CD4-positive, alpha-beta T cell (primary cell): ENCODE data around the gene AGAP1. TPM values are rescaled to one million over a fixed set of nuclear protein-coding genes. Genes with fewer than 3 reads are reported as not detected.

Source experiments
- ATAC-seq: fragments of 200-7000 bp; cut with Tn5 transposase; one replicate; pipeline ENCODE4 v1.10.0; 2022; ENCODE audit warnings: mild to moderate bottlenecking; ENCODE audit not compliant: poor library complexity
- CTCF ChIA-PET: fragments of 350-600 bp; sonication (Branson Sonifier 250); formaldehyde crosslinking; loops from one replicate; lab custom pipeline; 2021; ENCODE audit warnings: antibody characterized with exemption, inconsistent platforms; lab: Charles Lee
- POLR2A ChIA-PET: fragments of 350-600 bp; sonication (Branson Sonifier 250); formaldehyde crosslinking; loops from one replicate; lab custom pipeline; 2021; ENCODE audit warnings: antibody characterized with exemption, inconsistent platforms; lab: Charles Lee
- DNase-seq, 14 experiments: peaks; one replicate each; pipeline ENCODE4 v3.0.0-alpha.2; 2013 to 2020; ENCODE audit warnings: mixed read lengths in 2 of 14
- H3K27ac ChIP-seq, 2 donors: one replicate each; pipeline versions ENCODE4 v1.5.1 to v1.7.0; 2013; ENCODE audit warnings: low read length in 2 of 2, low read depth in 1 of 2, mild to moderate bottlenecking in 1 of 2
- H3K27me3 ChIP-seq, 2 experiments: 1 replicate in 1 of 2; 2 replicates in 1 of 2; pipeline versions ENCODE4 v1.6.1 to v1.7.0; 2013; ENCODE audit warnings: low read length in 2 of 2, control low read depth in 1 of 2, mild to moderate bottlenecking in 1 of 2, moderate library complexity in 1 of 2; ENCODE audit not compliant: insufficient read depth in 2 of 2, control insufficient read depth in 1 of 2
- H3K36me3 ChIP-seq: one replicate; pipeline ENCODE4 v1.6.1; 2013; ENCODE audit warnings: low read length, control low read depth; ENCODE audit not compliant: insufficient read depth
- H3K4me1 ChIP-seq: one replicate; pipeline ENCODE4 v1.6.1; 2013; ENCODE audit warnings: low read length, control low read depth; ENCODE audit not compliant: insufficient read depth
- H3K4me3 ChIP-seq: one replicate; pipeline ENCODE4 v1.5.1; 2013; ENCODE audit warnings: mild to moderate bottlenecking, low read length, moderate library complexity
- H3K9me3 ChIP-seq, 2 experiments: 1 replicate in 1 of 2; 2 replicates in 1 of 2; pipeline versions ENCODE4 v1.6.1 to v1.7.0; 2013; ENCODE audit warnings: low read length in 2 of 2, mild to moderate bottlenecking in 2 of 2, control low read depth in 1 of 2, moderate library complexity in 1 of 2; ENCODE audit not compliant: control insufficient read depth in 1 of 2, insufficient read depth in 1 of 2
- H3K27ac Mint-ChIP-seq: one replicate; pipeline ENCODE4 v1.8.0; 2020; ENCODE audit warnings: mixed read lengths
- H3K27me3 Mint-ChIP-seq: one replicate; pipeline ENCODE4 v1.8.0; 2021; ENCODE audit warnings: mixed read lengths
- H3K36me3 Mint-ChIP-seq: one replicate; pipeline ENCODE4 v1.8.0; 2021; ENCODE audit warnings: low read depth, mixed read lengths
- H3K4me1 Mint-ChIP-seq: one replicate; pipeline ENCODE4 v1.8.0; 2021; ENCODE audit warnings: low read depth, mixed read lengths
- H3K4me3 Mint-ChIP-seq: one replicate; pipeline ENCODE4 v1.8.0; 2020; ENCODE audit warnings: mild to moderate bottlenecking, mixed read lengths
- H3K9me3 Mint-ChIP-seq: one replicate; pipeline ENCODE4 v1.8.0; 2020; ENCODE audit warnings: mixed read lengths
- CTCF ChIP-seq: fragments of 200-600 bp; IDR thresholded peaks from one replicate; pipeline ENCODE4 v1.8.0; 2022; ENCODE audit warnings: antibody characterized with exemption, mild to moderate bottlenecking
- intact Hi-C, 2 experiments: fragments of 100-400 bp; cut with DNase I in 1 of 2; cut with micrococcal nuclease in 1 of 2; formaldehyde crosslinking; loops; one replicate each; pipeline versions ENCODE4 v1.15.1 to v1.9.0; 2023 to 2025; cut with DNase I, micrococcal nuclease
- total RNA-seq, 174 experiments: library from RNA in 2 of 174; stranded (reverse) in 2 of 174; gene quantifications; one replicate each; pipeline ENCODE4 v1.2.3 and lab custom pipeline; 2021 to 2026

The AGAP1 gene
- total RNA-seq, 2 experiments from 2014 or later: 2.6 to 3.1 TPM

DNA sequence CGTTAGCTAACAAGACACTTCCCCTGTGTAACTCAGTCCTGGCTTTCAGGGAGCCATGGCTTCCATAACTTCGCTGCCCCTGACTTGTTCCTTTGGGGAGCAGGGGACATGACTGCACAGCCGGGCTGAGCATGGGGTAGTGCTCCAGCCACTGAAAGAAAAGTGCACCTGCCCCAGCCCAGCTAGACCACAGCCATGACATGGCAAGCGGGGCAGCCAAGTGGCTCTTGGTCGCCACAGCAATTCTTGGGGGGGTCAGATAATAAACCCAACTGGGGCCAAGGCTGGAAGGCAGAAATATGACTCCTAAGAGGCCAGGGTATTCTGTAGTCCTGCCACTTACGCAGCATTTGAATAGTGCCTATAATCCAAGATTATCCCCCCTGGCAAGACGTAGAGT, 385.3 kb downstream of the AGAP1 start:
- ATAC-seq: no peak
- TF ChIP-seq CTCF: no peak
- Mint-ChIP-seq H3K36me3 (no peaks in the 10 kb centered on the region), H3K4me1 (no peaks in the 10 kb centered on the region), H3K4me3 (no peak overlapping the region), H3K27ac (no peak overlapping the region), H3K27me3 (no peaks in the 10 kb centered on the region), H3K9me3 (no peaks in the 10 kb centered on the region)
- intact Hi-C loops: no loop called here
- peaks cover 0 to 18% of the 10 kb centered on the region in 2 experiments for H3K9me3 ChIP-seq
- no peaks in the 10 kb centered on the region for H3K27me3 ChIP-seq
- DNase-seq: no peak
- no peak overlapping the region for H3K4me3 ChIP-seq
- H3K4me1 ChIP-seq: no peaks in the 10 kb centered on the region
- H3K27ac ChIP-seq: no peak overlapping the region
- H3K36me3 ChIP-seq: no peaks in the 10 kb centered on the region
- CTCF ChIA-PET: no interaction called here
- POLR2A ChIA-PET: no interaction called here

DNA sequence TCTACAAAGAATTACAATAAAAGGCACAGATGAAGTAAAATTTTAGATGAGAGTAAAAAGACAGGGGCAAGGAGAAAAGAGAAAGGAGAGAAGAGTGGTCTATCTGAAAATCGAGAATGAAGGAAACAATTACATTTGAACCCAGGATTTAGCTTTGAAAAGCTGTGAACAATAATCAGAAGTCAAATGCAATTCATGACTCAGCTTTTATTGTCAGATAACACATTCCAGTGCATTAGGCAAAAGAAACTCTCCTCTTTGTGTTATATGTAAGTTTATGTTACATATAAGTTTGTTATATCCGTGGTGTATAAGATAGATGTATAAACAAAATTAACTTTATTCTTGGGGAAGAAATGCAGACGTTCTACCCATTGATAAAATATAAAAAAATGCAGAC, 389.8 kb downstream of the AGAP1 start:
- intact Hi-C loops: no loop called here
- H3K27me3 ChIP-seq: no peaks in the 10 kb centered on the region
- ATAC-seq: no peak
- no peak overlapping the region for H3K4me3 ChIP-seq
- no peaks in the 10 kb centered on the region for H3K4me1 ChIP-seq
- DNase-seq: no peak
- peaks cover 0 to 7% of the 10 kb centered on the region in 2 experiments for H3K9me3 ChIP-seq
- Mint-ChIP-seq H3K4me3 (no peak overlapping the region), H3K9me3 (no peaks in the 10 kb centered on the region), H3K4me1 (no peaks in the 10 kb centered on the region), H3K27ac (no peak overlapping the region), H3K27me3 (no peaks in the 10 kb centered on the region), H3K36me3 (no peaks in the 10 kb centered on the region)
- POLR2A ChIA-PET: no interaction called here
- CTCF ChIA-PET: no interaction called here
- no peaks in the 10 kb centered on the region for H3K36me3 ChIP-seq
- H3K27ac ChIP-seq: no peak overlapping the region
- TF ChIP-seq CTCF: no peak

- no peaks in the 10 kb centered on the region for H3K4me1 ChIP-seq
- no peak for TF ChIP-seq CTCF
- intact Hi-C loops: no loop called here
- H3K4me3 ChIP-seq: no peak overlapping the region
- H3K36me3 ChIP-seq: no peaks in the 10 kb centered on the region
- no peak overlapping the region for H3K27ac Mint-ChIP-seq
- H3K9me3 Mint-ChIP-seq: no peaks in the 10 kb centered on the region
- H3K9me3 ChIP-seq: peaks cover 0 to 4% of the 10 kb centered on the region in 2 experiments
- H3K27me3 ChIP-seq: no peaks in the 10 kb centered on the region
- H3K4me1 Mint-ChIP-seq: no peaks in the 10 kb centered on the region
- no peak for ATAC-seq
- no peak overlapping the region for H3K4me3 Mint-ChIP-seq
- peaks cover 5% of the 10 kb centered on the region for H3K27me3 Mint-ChIP-seq
- H3K27ac ChIP-seq: no peak overlapping the region
- ChIA-PET POLR2A (no interaction called here), CTCF (no interaction called here)
- no peak for DNase-seq
- no peaks in the 10 kb centered on the region for H3K36me3 Mint-ChIP-seq
Measured at GRCh38 chr2:235889302-235889630, 395.4 kb downstream of the AGAP1 start.
